GM12865 (cell line): ENCODE data around the gene A1CF.
"Not testable (repeated sequence)": the region's sequence is repeated elsewhere in the genome, so short reads cannot be mapped to it uniquely, and the experiment has no call there.

ENCODE experiments used
- DNase-seq: peaks from one replicate; pipeline ENCODE4 v3.0.0; 2010; ENCODE audit warnings: low read depth
- H3K4me3 ChIP-seq: 2 replicates; pipeline ENCODE4 v1.5.1; 2011; ENCODE audit warnings: mild to moderate bottlenecking, low read depth, low read length, control low read depth
- CTCF ChIP-seq: IDR thresholded peaks from 2 replicates; pipeline ENCODE4 v1.5.1; 2011; ENCODE audit warnings: low read length, control low read depth, low read depth, inconsistent platforms; ENCODE audit not compliant: insufficient read depth; ENCODE audit errors: missing control alignments

Gene A1CF

DNA sequence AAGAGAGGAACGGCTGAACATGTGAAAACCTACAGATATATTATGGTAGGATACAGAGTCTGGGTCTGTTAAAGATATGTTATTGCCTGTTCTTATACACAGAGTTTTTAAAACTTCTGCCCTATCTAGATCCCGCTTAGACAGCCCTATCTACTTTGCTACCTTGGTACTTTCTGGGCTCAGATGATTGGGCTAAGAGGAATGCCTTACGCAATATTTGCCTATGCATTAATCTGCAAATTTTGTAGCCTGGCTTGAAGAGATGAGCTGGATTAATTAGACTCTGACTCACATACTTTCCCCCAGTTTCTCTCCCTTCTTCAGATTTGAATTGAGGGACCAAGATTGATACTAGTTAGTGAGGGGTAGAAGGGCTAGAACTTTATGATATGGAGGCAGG, 33.6 kb upstream of the A1CF start:
- no peak for TF ChIP-seq CTCF
- H3K4me3 ChIP-seq = no peak overlapping the region
- no peak for DNase-seq

- TF ChIP-seq CTCF = no peak
- no peak for DNase-seq
- no peak overlapping the region for H3K4me3 ChIP-seq
Measured at GRCh38 chr10:50918529-50918928, 33.1 kb upstream of the A1CF start.

- TF ChIP-seq CTCF = no peak
- no peak for DNase-seq
- H3K4me3 ChIP-seq = no peak overlapping the region
Measured at GRCh38 chr10:50917486-50917885, 32.1 kb upstream of the A1CF start.

DNA sequence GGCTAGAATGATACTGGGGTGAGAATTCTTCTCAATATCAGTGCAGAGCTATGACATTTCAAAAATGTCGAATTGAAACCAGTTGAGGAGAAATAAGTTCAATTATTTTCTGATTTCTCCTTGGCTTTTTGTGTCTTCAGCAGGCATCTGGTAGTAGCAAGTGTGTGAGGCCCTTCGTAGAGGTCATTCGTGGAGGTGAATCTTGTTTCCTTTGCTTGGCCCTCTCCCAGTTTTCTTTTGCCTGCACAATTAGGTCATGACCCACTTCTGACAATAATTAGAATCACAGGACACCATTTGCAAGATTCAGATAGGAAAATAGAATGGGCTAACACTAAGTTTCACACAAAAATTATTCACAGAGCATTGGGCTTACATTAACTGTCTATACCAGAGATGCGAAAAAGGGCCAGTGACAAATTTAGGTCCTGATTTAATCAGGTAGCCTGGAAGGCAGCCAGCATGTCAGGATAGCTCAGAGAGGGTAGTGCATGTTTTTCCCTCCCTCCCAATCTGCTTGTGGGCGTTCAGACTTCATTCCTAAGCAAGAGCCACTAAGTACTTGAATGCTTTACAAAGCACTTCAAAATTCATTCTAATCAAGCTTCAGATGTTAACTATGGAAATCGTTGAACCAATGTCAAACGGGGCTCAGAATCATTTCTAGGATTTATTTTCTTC, 24.0 kb upstream of the A1CF start:
- H3K4me3 ChIP-seq = no peak overlapping the region
- no peak for TF ChIP-seq CTCF
- DNase-seq = no peak

DNA sequence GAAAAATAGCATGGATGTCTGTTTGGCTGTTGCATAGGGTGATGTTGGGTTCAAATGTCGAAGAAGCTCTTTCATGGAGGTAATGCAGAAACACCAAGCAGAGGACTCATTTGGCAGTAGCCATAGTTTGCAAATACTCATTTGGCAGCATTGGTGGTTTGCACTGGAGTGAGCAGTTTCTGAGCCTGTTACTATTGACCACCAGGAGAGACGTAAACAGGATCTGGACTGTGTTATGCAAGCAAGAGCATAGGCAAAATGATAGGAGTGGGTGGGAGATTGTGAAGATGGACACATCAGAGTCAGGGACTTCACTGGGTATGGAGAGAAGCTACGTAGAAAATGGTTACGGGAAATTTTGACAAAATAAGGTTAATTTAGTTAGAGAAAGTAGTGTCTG, 22.9 kb upstream of the A1CF start:
- H3K4me3 ChIP-seq = no peak overlapping the region
- no peak for TF ChIP-seq CTCF
- DNase-seq = no peak

- not testable (repeated sequence) for DNase-seq, H3K4me3 ChIP-seq
Measured at GRCh38 chr10:50905797-50906196, 20.4 kb upstream of the A1CF start.

DNA sequence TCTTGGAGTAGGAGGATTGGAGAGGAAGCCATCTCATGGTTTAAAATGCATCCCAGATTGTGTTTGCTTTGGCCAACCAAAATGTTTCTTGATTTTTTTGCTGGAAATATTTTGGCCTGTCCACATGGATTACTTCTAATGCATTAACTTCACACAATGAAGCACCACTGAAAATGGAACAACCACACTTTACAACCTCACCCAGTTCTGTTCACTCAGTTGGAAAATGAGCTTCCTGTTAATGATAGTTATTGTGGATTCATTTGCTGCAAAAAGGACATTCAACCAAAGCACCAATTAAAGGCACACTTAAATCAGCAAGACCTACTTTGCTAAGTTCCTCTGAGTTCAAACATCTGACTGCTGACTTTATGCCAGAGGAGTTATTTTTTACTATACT, 11.3 kb upstream of the A1CF start:
- no peak for DNase-seq
- TF ChIP-seq CTCF = no peak
- H3K4me3 ChIP-seq = no peak overlapping the region

DNA sequence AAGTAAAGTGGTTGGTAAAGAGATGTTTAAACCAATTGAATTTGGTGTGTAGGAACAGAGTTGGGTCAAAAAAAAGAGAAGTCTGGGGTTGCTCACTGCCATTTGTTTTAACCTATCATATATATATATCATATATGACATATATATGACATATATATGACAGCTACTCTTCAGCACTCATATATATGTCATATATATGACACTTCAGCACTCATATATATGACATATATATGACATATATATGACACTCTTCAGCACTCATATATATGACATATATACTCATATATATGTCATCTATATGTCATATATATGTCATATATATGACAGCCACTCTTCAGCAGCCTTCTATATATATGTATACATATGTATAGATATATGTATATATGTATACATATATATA, 8.9 kb upstream of the A1CF start:
- TF ChIP-seq CTCF = no peak
- no peak overlapping the region for H3K4me3 ChIP-seq
- DNase-seq = no peak
